Measurements from ENCODE around the gene SMARCC2. TPM values are rescaled to one million over a fixed set of nuclear protein-coding genes. Genes with fewer than 3 reads are reported as not detected.

Gene SMARCC2
- total RNA-seq, 1 experiment from 2014 or later: 38.4 TPM

- Histone ChIP-seq H3K36me3 (ENCODE audit: low read depth, low read length) (peaks cover 60% of the 10 kb centered on the region), H3K27ac (ENCODE audit: low read length) (no peak overlapping the region), H2AFZ (ENCODE audit: low read length) (no peak overlapping the region), H3K9me3 (ENCODE audit: low read length) (no peaks in the 10 kb centered on the region), H3K9ac (ENCODE audit: low read length) (no peak overlapping the region), H3K27me3 (ENCODE audit: low read length) (no peaks in the 10 kb centered on the region), H3F3A (ENCODE audit: low read length, unreplicated experiment) (no peaks in the 10 kb centered on the region), H3K4me1 (ENCODE audit: insufficient read depth, low read length) (peaks cover 7% of the 10 kb centered on the region; the same call in 1 of the 2 replicates), H3K4me3 (ENCODE audit: low read length) (no peak overlapping the region), H4K20me1 (ENCODE audit: low read length) (no peaks in the 10 kb centered on the region), H3K79me2 (ENCODE audit: low read length) (peaks cover 8% of the 10 kb centered on the region; the same call in 1 of the 2 replicates), H3K9me2 (replicated peaks; ENCODE audit: low read length) (no peaks in the 10 kb centered on the region), H3K4me2 (ENCODE audit: low read length) (no peak overlapping the region)
- no peak for DNase-seq
- ATAC-seq: no peak
- intact Hi-C loops (cut with micrococcal nuclease): no loop called here
- ChIA-PET CTCF (no interaction called here), POLR2A (ENCODE audit: unreplicated experiment) (no interaction called here)
- BruUV-seq (replicated peaks): no TSS peak
- no peak for TF ChIP-seq EZH2 (IDR thresholded peaks at IDR 0.05; ENCODE audit: low read length, unreplicated experiment)
Measured at GRCh38 chr12:56134897-56135296, 54.4 kb downstream of the SMARCC2 start.

DNA sequence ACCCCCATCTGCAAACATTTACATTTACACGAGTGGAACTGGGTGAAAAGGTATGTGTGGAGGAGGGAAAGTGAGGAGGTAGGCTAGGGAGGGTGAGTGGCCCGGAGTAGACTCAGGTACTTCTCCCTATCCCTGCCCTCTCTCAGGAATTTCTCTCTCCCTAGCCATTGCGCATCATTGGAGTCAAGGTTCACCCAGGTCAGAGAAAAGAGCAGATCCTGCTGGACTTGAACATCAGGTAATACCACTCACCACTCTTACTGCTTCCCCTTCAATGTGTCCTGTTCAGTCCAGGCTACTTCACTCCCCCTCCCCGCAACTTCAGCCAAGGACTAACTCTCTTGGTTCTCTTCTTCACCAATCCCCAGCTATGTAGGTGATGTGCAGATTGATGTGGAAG, 58.4 kb downstream of the SMARCC2 start:
- peak overlapping the region; percentile 5; the same call in 1 of the 2 replicates for H3K4me2 ChIP-seq (ENCODE audit: low read length)
- H3K4me3 ChIP-seq (ENCODE audit: low read length): no peak overlapping the region
- H3K27me3 ChIP-seq (ENCODE audit: low read length): no peaks in the 10 kb centered on the region
- DNase-seq (no peak), ATAC-seq (no peak)
- H3K4me1 ChIP-seq (ENCODE audit: insufficient read depth, low read length): peaks cover 27% of the 10 kb centered on the region
- H3F3A ChIP-seq (ENCODE audit: low read length, unreplicated experiment): no peaks in the 10 kb centered on the region
- POLR2A ChIA-PET (ENCODE audit: unreplicated experiment): no interaction called here
- H3K9me2 ChIP-seq (replicated peaks; ENCODE audit: low read length): no peaks in the 10 kb centered on the region
- BruUV-seq (replicated peaks): no TSS peak
- H3K79me2 ChIP-seq (ENCODE audit: low read length): peaks cover 25% of the 10 kb centered on the region
- H4K20me1 ChIP-seq (ENCODE audit: low read length): no peaks in the 10 kb centered on the region
- no peak for TF ChIP-seq EZH2 (IDR thresholded peaks at IDR 0.05; ENCODE audit: low read length, unreplicated experiment)
- no peak for TF ChIP-seq CTCF (conservative IDR thresholded peaks at IDR 0.05; ENCODE audit: low read depth, low read length)
- no peak for TF ChIP-seq EZH2phosphoT487 (IDR thresholded peaks at IDR 0.05; ENCODE audit: borderline replicate concordance, low read length)
- peaks cover 32% of the 10 kb centered on the region for H3K36me3 ChIP-seq (ENCODE audit: low read depth, low read length)
- intact Hi-C loops (cut with micrococcal nuclease): no loop called here
- no peak overlapping the region for H2AFZ ChIP-seq (ENCODE audit: low read length)
- no peak overlapping the region for H3K9ac ChIP-seq (ENCODE audit: low read length)
- H3K27ac ChIP-seq (ENCODE audit: low read length): no peak overlapping the region
- CTCF ChIA-PET: no interaction called here
- no peaks in the 10 kb centered on the region for H3K9me3 ChIP-seq (ENCODE audit: low read length)

GRCh38 chr12:56129942-56130495, 59.3 kb downstream of the SMARCC2 start:
- DNase-seq (no peak), ATAC-seq (no peak)
- TF ChIP-seq EZH2phosphoT487 (IDR thresholded peaks at IDR 0.05; ENCODE audit: borderline replicate concordance, low read length): no peak
- H3K9ac ChIP-seq (ENCODE audit: low read length): no peak overlapping the region
- no peak overlapping the region for H2AFZ ChIP-seq (ENCODE audit: low read length)
- H3K36me3 ChIP-seq (ENCODE audit: low read depth, low read length): peaks cover 32% of the 10 kb centered on the region
- H3K4me2 ChIP-seq (ENCODE audit: low read length): peak overlapping the region; percentile 100
- no peaks in the 10 kb centered on the region for H3K9me2 ChIP-seq (replicated peaks; ENCODE audit: low read length)
- peaks cover 25% of the 10 kb centered on the region for H3K79me2 ChIP-seq (ENCODE audit: low read length)
- no peak overlapping the region for H3K27ac ChIP-seq (ENCODE audit: low read length)
- ChIA-PET POLR2A (ENCODE audit: unreplicated experiment) (interaction anchor here (0.6 kb wide), 1 partner anchor 223 kb away, joined by 5 read pairs; no protein-coding TSS in a partner anchor), CTCF (no interaction called here)
- H3K9me3 ChIP-seq (ENCODE audit: low read length): no peaks in the 10 kb centered on the region
- H3K27me3 ChIP-seq (ENCODE audit: low read length): no peaks in the 10 kb centered on the region
- peak overlapping the region; percentile 96; the same call in 1 of the 2 replicates for H3K4me3 ChIP-seq (ENCODE audit: low read length)
- no peaks in the 10 kb centered on the region for H3F3A ChIP-seq (ENCODE audit: low read length, unreplicated experiment)
- intact Hi-C loops (cut with micrococcal nuclease): no loop called here
- peaks cover 27% of the 10 kb centered on the region for H3K4me1 ChIP-seq (ENCODE audit: insufficient read depth, low read length)
- H4K20me1 ChIP-seq (ENCODE audit: low read length): no peaks in the 10 kb centered on the region
- no TSS peak for BruUV-seq (replicated peaks)
